ENCODE data around the gene CDYL. TPM values are rescaled to one million over a fixed set of nuclear protein-coding genes. Genes with fewer than 3 reads are reported as not detected.

CDYL gene
- total RNA-seq, 1 donor from 2014 or later = 40.5 TPM

DNA sequence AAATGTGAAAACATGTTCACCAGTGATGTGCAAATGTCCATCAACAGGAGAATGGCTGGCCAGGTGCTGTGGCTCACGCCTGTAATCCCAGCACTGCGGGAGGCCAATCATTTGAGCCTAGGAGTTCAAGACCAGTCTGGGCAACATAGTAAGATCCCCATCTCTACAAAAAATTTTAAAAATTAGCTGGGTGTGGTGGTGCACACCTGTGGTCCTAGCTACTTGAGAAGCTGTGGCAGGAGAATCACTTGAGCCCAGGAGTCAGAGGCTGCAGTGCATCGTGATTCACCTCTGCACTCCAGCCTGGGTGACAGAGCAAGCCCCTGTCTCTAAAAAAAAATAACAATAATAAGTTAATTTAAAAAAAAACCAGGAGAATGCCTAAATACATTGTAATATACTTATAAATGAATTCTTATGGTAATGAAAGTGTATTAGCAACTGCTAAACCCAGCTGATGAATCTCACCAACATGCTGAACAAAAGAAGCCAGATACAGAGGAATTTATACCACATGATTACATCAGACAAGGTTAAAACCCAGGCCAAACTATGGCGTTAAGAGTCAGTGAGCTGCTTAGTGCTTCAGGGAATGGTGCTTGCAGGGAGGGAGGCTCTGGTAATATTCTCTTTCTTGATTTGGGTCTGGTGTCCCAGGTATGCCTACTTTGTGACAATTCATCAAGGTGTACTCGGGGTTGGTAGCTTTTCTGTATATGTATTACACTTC lies 191.3 kb downstream of the CDYL start:
- intact Hi-C loops (cut with DNase I) = no loop called here
- Histone ChIP-seq H3K27ac (no peak overlapping the region), H3K4me3 (no peak overlapping the region), H3K9me3 (no peaks in the 10 kb centered on the region), H3K4me1 (no peaks in the 10 kb centered on the region), H3K36me3 (no peaks in the 10 kb centered on the region), H3K27me3 (ENCODE audit: low read depth) (no peaks in the 10 kb centered on the region)
- TF ChIP-seq, protein P1, sequence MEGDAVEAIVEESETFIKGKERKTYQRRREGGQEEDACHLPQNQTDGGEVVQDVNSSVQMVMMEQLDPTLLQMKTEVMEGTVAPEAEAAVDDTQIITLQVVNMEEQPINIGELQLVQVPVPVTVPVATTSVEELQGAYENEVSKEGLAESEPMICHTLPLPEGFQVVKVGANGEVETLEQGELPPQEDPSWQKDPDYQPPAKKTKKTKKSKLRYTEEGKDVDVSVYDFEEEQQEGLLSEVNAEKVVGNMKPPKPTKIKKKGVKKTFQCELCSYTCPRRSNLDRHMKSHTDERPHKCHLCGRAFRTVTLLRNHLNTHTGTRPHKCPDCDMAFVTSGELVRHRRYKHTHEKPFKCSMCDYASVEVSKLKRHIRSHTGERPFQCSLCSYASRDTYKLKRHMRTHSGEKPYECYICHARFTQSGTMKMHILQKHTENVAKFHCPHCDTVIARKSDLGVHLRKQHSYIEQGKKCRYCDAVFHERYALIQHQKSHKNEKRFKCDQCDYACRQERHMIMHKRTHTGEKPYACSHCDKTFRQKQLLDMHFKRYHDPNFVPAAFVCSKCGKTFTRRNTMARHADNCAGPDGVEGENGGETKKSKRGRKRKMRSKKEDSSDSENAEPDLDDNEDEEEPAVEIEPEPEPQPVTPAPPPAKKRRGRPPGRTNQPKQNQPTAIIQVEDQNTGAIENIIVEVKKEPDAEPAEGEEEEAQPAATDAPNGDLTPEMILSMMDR (IDR thresholded peaks at IDR 0.05) = no peak
- DNase-seq (no peak), ATAC-seq (no peak)

DNA sequence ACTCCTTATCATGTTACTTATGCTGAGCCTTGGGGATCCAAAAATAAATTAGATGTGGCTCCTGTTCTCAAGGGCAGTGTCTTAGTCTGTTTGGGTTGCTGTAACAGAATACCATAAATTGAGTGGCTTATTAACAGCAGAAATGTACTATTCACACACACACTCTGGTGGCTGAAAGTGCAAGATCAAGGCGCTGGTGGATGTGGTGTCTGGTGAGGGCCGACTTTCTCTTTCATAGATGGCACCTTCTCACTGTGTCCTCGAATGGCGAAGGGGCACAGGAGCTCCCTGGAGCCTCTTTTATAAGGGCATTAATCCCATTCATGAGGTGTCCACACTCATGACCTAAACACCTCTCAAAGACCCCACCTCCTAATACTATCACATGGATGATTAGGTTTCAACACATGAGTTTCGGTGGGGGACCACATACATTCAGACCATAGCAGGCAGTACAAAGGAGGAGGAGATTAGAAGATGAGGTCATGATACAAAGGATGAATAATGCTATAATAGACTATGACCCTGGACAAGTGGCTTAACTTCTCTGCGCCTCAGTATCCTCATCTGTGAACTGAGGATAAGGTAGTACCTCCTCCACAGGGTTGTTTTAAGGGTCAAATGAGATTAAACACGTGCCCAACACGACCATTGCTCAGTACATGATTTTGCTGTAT lies 193.5 kb downstream of the CDYL start:
- no peak for DNase-seq
- H3K27ac ChIP-seq = no peak overlapping the region
- H3K27me3 ChIP-seq (ENCODE audit: low read depth) = no peaks in the 10 kb centered on the region
- H3K4me1 ChIP-seq = no peaks in the 10 kb centered on the region
- intact Hi-C loops (cut with DNase I) = no loop called here
- H3K36me3 ChIP-seq = no peaks in the 10 kb centered on the region
- H3K4me3 ChIP-seq = no peak overlapping the region
- H3K9me3 ChIP-seq = no peaks in the 10 kb centered on the region
- TF ChIP-seq, protein P1 (IDR thresholded peaks at IDR 0.05) = no peak
- ATAC-seq = no peak

DNA sequence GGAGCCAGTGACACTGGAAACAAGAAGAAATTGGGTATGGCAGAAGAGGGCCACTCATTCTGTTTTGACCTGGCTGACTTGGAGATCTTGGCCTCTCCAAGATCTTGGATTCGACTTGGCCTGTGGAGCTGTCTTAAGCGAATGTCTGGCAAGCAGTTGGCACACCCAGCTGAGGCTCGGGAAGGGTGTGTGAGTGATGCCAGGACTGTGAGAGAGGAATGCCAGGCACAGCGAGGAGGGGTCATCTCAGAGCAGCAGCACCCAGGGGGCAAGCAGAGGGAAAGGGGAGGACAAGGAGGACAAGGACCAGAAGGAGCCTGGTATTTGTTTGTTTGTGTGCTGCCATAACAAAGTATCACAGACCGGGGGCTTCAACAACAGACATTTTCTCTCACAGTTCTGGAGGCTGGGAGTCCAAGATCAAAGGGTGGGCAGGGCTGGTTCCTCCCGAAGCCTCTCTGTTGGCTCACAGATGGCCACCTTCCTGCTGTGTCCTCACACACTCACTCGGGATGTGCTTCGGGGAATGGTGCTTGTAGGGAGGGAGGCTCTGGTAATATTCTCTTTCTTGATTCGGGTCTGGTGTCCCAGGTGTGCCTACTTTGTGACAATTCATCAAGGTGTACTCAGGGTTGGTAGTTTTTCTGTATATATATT lies 194.7 kb downstream of the CDYL start:
- H3K27ac ChIP-seq = no peak overlapping the region
- intact Hi-C loops (cut with DNase I) = no loop called here
- no peaks in the 10 kb centered on the region for H3K36me3 ChIP-seq
- ATAC-seq = no peak
- TF ChIP-seq, protein P1 (IDR thresholded peaks at IDR 0.05) = no peak
- no peaks in the 10 kb centered on the region for H3K9me3 ChIP-seq
- DNase-seq = no peak
- no peaks in the 10 kb centered on the region for H3K27me3 ChIP-seq (ENCODE audit: low read depth)
- no peak overlapping the region for H3K4me3 ChIP-seq
- no peaks in the 10 kb centered on the region for H3K4me1 ChIP-seq

DNA sequence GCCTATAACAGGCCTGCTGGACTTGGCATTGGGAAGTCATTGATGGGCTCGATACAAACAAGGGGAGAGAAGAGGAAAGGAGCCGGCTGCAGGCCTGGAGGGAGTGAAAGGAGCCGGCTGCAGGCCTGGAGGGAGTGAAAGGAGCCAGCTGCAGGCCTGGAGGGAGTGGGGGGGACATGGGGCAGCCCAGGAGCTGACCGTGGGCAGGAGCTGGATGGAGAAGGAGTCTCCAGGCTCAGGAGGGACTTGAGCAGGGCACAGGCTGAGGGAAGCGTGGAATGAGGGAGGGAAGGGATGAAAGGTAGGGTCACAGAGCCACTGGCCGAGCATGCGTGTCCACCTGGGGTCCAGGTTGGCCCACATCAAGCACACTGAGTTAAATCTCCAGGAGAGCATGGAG lies 195.6 kb downstream of the CDYL start:
- ATAC-seq (no peak), DNase-seq (no peak)
- Histone ChIP-seq H3K27ac (no peak overlapping the region), H3K27me3 (ENCODE audit: low read depth) (no peaks in the 10 kb centered on the region), H3K4me1 (no peaks in the 10 kb centered on the region), H3K9me3 (no peaks in the 10 kb centered on the region), H3K36me3 (no peaks in the 10 kb centered on the region), H3K4me3 (no peak overlapping the region)
- intact Hi-C loops (cut with DNase I) = no loop called here
- TF ChIP-seq, protein P1 (IDR thresholded peaks at IDR 0.05) = no peak

DNA sequence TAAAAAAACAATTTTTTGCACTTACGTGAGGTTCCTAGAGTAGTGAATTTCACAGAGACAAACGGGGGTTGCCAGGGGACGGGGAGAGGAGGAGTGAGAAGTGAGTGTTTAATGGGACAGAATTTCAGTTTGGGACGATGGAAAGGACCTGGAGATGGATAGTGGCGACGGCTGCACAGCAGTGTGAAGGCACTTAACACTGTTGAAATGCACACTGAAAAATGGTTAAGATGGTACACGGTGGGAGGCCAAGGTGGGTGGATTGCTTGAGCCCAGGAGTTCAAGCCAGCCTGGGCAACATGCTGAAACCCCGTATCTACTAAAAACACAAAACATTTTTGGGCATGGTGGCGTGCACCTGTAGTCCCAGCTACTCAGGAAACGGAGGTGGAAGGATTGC lies 196.2 kb downstream of the CDYL start:
- intact Hi-C loops (cut with DNase I) = no loop called here
- DNase-seq = no peak
- TF ChIP-seq, protein P1 (IDR thresholded peaks at IDR 0.05) = no peak

More for the DNA sequence above, 196.2 kb downstream of the CDYL start:
- Histone ChIP-seq H3K4me3 (no peak overlapping the region), H3K27me3 (ENCODE audit: low read depth) (no peaks in the 10 kb centered on the region), H3K36me3 (no peaks in the 10 kb centered on the region), H3K4me1 (no peaks in the 10 kb centered on the region), H3K9me3 (no peaks in the 10 kb centered on the region), H3K27ac (no peak overlapping the region)
- ATAC-seq = no peak
